ENCODE data around the gene KRTAP4-1. TPM values are rescaled to one million over a fixed set of nuclear protein-coding genes. Genes with fewer than 3 reads are reported as not detected.
"Not testable (repeated sequence)": the region's sequence is repeated elsewhere in the genome, so short reads cannot be mapped to it uniquely, and the experiment has no call there.

KRTAP4-1 gene
- total RNA-seq, 4 donors from 2014 or later: not detected

GRCh38 chr17:41147531-41148204 is 37.0 kb downstream of the KRTAP4-1 start:
- no peak overlapping the region for H3K27ac ChIP-seq
- no peaks in the 10 kb centered on the region for H3K36me3 ChIP-seq
- WGBS, 2 donors: 96 to 97% methylated on average over 2 of the region's 2 CpGs
- intact Hi-C loops (cut with DNase I): no loop called here
- no peaks in the 10 kb centered on the region for H3K9me3 ChIP-seq
- no peak overlapping the region for H3K4me3 ChIP-seq (replicated peaks in 1 of 3)
- TF ChIP-seq POLR2A (IDR thresholded peaks at IDR 0.05): no peak
- TF ChIP-seq, protein P1, sequence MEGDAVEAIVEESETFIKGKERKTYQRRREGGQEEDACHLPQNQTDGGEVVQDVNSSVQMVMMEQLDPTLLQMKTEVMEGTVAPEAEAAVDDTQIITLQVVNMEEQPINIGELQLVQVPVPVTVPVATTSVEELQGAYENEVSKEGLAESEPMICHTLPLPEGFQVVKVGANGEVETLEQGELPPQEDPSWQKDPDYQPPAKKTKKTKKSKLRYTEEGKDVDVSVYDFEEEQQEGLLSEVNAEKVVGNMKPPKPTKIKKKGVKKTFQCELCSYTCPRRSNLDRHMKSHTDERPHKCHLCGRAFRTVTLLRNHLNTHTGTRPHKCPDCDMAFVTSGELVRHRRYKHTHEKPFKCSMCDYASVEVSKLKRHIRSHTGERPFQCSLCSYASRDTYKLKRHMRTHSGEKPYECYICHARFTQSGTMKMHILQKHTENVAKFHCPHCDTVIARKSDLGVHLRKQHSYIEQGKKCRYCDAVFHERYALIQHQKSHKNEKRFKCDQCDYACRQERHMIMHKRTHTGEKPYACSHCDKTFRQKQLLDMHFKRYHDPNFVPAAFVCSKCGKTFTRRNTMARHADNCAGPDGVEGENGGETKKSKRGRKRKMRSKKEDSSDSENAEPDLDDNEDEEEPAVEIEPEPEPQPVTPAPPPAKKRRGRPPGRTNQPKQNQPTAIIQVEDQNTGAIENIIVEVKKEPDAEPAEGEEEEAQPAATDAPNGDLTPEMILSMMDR (IDR thresholded peaks at IDR 0.05): no peak
- H3K4me1 ChIP-seq: no peaks in the 10 kb centered on the region
- DNase-seq: no peak
- H3K27me3 ChIP-seq: no peaks in the 10 kb centered on the region

- no peak for DNase-seq
- TF ChIP-seq, protein P1 (IDR thresholded peaks at IDR 0.05): no peak
- no peak for TF ChIP-seq POLR2A (IDR thresholded peaks at IDR 0.05)
- H3K27ac ChIP-seq: no peak overlapping the region
- 91 to 94% methylated on average over 2 of the region's 2 CpGs for WGBS, 2 donors
- H3K4me1 ChIP-seq: no peaks in the 10 kb centered on the region
- no peaks in the 10 kb centered on the region for H3K36me3 ChIP-seq
- no peak overlapping the region for H3K4me3 ChIP-seq (replicated peaks in 1 of 3)
- H3K27me3 ChIP-seq: no peaks in the 10 kb centered on the region
- no peaks in the 10 kb centered on the region for H3K9me3 ChIP-seq
- intact Hi-C loops (cut with DNase I): no loop called here
These were observed 39.5 kb downstream of the KRTAP4-1 start for GRCh38 chr17:41145261-41145660.

- Histone ChIP-seq H3K4me3 (replicated peaks in 1 of 3) (no peak overlapping the region), H3K27me3 (no peaks in the 10 kb centered on the region), H3K36me3 (no peaks in the 10 kb centered on the region), H3K9me3 (no peaks in the 10 kb centered on the region), H3K4me1 (no peaks in the 10 kb centered on the region), H3K27ac (no peak overlapping the region)
- 87 to 91% methylated on average over 1 of the region's 1 CpG for WGBS, 2 donors
- intact Hi-C loops (cut with DNase I): no loop called here
- DNase-seq: no peak
- no peak for TF ChIP-seq POLR2A (IDR thresholded peaks at IDR 0.05)
- TF ChIP-seq, protein P1 (IDR thresholded peaks at IDR 0.05): no peak
These were observed 39.9 kb downstream of the KRTAP4-1 start for GRCh38 chr17:41144846-41145245.

- Histone ChIP-seq H3K27ac (no peak overlapping the region), H3K4me3 (replicated peaks in 1 of 3) (no peak overlapping the region), H3K4me1 (no peaks in the 10 kb centered on the region), H3K36me3 (no peaks in the 10 kb centered on the region), H3K9me3 (no peaks in the 10 kb centered on the region), H3K27me3 (no peaks in the 10 kb centered on the region)
- intact Hi-C loops (cut with DNase I): no loop called here
- DNase-seq: no peak
- TF ChIP-seq POLR2A (IDR thresholded peaks at IDR 0.05): no peak
- TF ChIP-seq, protein P1 (IDR thresholded peaks at IDR 0.05): no peak
These were observed 43.4 kb downstream of the KRTAP4-1 start for GRCh38 chr17:41141361-41141760.

GRCh38 chr17:41140360-41141131 is 44.2 kb downstream of the KRTAP4-1 start, which contains the start of gene KRTAP4-6:
TSS of gene KRTAP4-6 (minus strand) at chr17:41140544. CDS start at chr17:41140487, 57 bp downstream.
- intact Hi-C loops (cut with DNase I): no loop called here
- no peaks in the 10 kb centered on the region for H3K27me3 ChIP-seq
- H3K4me1 ChIP-seq: no peaks in the 10 kb centered on the region
- 82 to 93% methylated on average over 5 to 6 of the region's 6 CpGs for WGBS, 2 donors
- no peak within 1 kb of the TSS for H3K4me3 ChIP-seq (replicated peaks in 1 of 3)
- H3K27ac ChIP-seq: no peak within 1 kb of the TSS
- H3K9me3 ChIP-seq: no peaks in the 10 kb centered on the region
- DNase-seq: no peak
- no peaks in the 10 kb centered on the region for H3K36me3 ChIP-seq
- TF ChIP-seq, protein P1 (IDR thresholded peaks at IDR 0.05): no peak
- no peak for TF ChIP-seq POLR2A (IDR thresholded peaks at IDR 0.05)

- DNase-seq; H3K9me3 ChIP-seq; H3K27ac ChIP-seq; H3K4me3 ChIP-seq (replicated peaks in 1 of 3); H3K27me3 ChIP-seq; intact Hi-C loops (cut with DNase I); H3K4me1 ChIP-seq; H3K36me3 ChIP-seq: not testable (repeated sequence)
- WGBS, 2 donors: 90 to 96% methylated on average over 10 to 11 of the region's 12 CpGs
These were observed 44.8 kb downstream of the KRTAP4-1 start for GRCh38 chr17:41139865-41140264.
